ENCODE data around the gene CIAO2B.
"Not testable (repeated sequence)": the region's sequence is repeated elsewhere in the genome, so short reads cannot be mapped to it uniquely, and the experiment has no call there.

CIAO2B gene

GRCh38 chr16:66936889-66937554 lies 2.8 kb upstream of the CIAO2B start:
- TF ChIP-seq FOXK2 (IDR thresholded peaks at IDR 0.05) = no peak
- TF ChIP-seq ELF4 (IDR thresholded peaks at IDR 0.05) = no peak
- no peak for TF ChIP-seq ARNT (IDR thresholded peaks at IDR 0.05)
- no peak for TF ChIP-seq FOXA1 (IDR thresholded peaks at IDR 0.05)
- no peak for TF ChIP-seq L3MBTL2 (conservative IDR thresholded peaks at IDR 0.05)
- TF ChIP-seq SUZ12 (IDR thresholded peaks at IDR 0.05) = no peak
- CTCF ChIA-PET = interaction anchor here (0.7 to 0.9 kb wide), 2 partner anchors 23 to 42 kb away, joined by 3 to 8 read pairs; no protein-coding TSS in a partner anchor
- no peak for DNase-seq (ENCODE audit: extremely low spot score)
- POLR2A ChIA-PET = no interaction called here

DNA sequence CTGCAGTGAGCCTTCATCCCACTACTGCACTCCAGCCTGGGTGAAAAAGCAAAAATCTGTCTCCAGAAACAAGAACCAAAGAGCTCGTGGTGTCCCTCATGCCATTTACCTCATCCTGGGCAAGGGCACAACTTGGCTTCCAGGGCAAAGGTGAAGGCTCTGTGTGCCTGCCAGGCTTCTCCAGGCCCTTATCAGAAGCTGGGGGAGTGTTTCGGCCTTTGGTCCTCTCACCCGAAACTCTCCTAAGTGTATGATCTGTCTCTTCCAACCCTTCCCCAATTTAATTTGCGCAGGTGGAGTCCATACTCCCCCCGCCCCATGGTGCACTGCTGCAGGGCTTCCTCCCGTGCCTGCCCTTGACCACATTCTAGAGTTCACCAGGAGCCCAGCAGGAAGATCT lies 2.3 kb upstream of the CIAO2B start:
- CTCF ChIA-PET = interaction anchor here (0.7 to 0.9 kb wide), 2 partner anchors 24 to 41 kb away, joined by 3 to 8 read pairs; no protein-coding TSS in a partner anchor
- TF ChIP-seq FOXA1 (IDR thresholded peaks at IDR 0.05) = no peak
- TF ChIP-seq FOXM1 (IDR thresholded peaks at IDR 0.05; ENCODE audit: borderline replicate concordance) = no peak
- no peak for TF ChIP-seq SP1 (IDR thresholded peaks at IDR 0.05)
- TF ChIP-seq, protein P1, sequence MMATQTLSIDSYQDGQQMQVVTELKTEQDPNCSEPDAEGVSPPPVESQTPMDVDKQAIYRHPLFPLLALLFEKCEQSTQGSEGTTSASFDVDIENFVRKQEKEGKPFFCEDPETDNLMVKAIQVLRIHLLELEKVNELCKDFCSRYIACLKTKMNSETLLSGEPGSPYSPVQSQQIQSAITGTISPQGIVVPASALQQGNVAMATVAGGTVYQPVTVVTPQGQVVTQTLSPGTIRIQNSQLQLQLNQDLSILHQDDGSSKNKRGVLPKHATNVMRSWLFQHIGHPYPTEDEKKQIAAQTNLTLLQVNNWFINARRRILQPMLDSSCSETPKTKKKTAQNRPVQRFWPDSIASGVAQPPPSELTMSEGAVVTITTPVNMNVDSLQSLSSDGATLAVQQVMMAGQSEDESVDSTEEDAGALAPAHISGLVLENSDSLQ (IDR thresholded peaks at IDR 0.05) = no peak
- TF ChIP-seq BHLHE40 (IDR thresholded peaks at IDR 0.05; ENCODE audit: borderline replicate concordance) = no peak
- TF ChIP-seq NFRKB (IDR thresholded peaks at IDR 0.05) = no peak
- TF ChIP-seq SUZ12 (IDR thresholded peaks at IDR 0.05) = no peak
- TF ChIP-seq HDGF (IDR thresholded peaks at IDR 0.05; ENCODE audit: borderline replicate concordance) = no peak
- no peak for TF ChIP-seq LEF1 (IDR thresholded peaks at IDR 0.05; ENCODE audit: borderline replicate concordance)
- TF ChIP-seq CTBP1 (IDR thresholded peaks at IDR 0.05; ENCODE audit: borderline replicate concordance) = no peak
- TF ChIP-seq ARNT (IDR thresholded peaks at IDR 0.05) = no peak
- TF ChIP-seq TARDBP (IDR thresholded peaks at IDR 0.05) = no peak
- no peak for TF ChIP-seq L3MBTL2 (conservative IDR thresholded peaks at IDR 0.05)
- TF ChIP-seq ZNF384 (IDR thresholded peaks at IDR 0.05) = no peak
- no peak for TF ChIP-seq ELF4 (IDR thresholded peaks at IDR 0.05)

GRCh38 chr16:66935314-66936011 lies 1.3 kb upstream of the CIAO2B start, which contains the start of gene CES2:
CES2 (plus strand) TSS chr16:66935516; CDS start chr16:66935636, 120 bp downstream.
- no peak for TF ChIP-seq SP1 (IDR thresholded peaks at IDR 0.05)
- TF ChIP-seq FOXK2 (IDR thresholded peaks at IDR 0.05) = no peak
- no peak for TF ChIP-seq TARDBP (IDR thresholded peaks at IDR 0.05)
- TF ChIP-seq, protein P1 (IDR thresholded peaks at IDR 0.05) = no peak
- TF ChIP-seq CTBP1 (IDR thresholded peaks at IDR 0.05; ENCODE audit: borderline replicate concordance) = no peak
- TF ChIP-seq ARNT (IDR thresholded peaks at IDR 0.05) = no peak
- TF ChIP-seq L3MBTL2 (conservative IDR thresholded peaks at IDR 0.05) = no peak
- no peak for TF ChIP-seq HDGF (IDR thresholded peaks at IDR 0.05; ENCODE audit: borderline replicate concordance)
- no peak for TF ChIP-seq FOXA1 (IDR thresholded peaks at IDR 0.05)
- TF ChIP-seq SUZ12 (IDR thresholded peaks at IDR 0.05) = no peak
- no peak for TF ChIP-seq ZNF384 (IDR thresholded peaks at IDR 0.05)
- no peak for TF ChIP-seq BHLHE40 (IDR thresholded peaks at IDR 0.05; ENCODE audit: borderline replicate concordance)
- TF ChIP-seq FOXM1 (IDR thresholded peaks at IDR 0.05; ENCODE audit: borderline replicate concordance) = no peak
- TF ChIP-seq LEF1 (IDR thresholded peaks at IDR 0.05; ENCODE audit: borderline replicate concordance) = no peak
- TF ChIP-seq ELF4 (IDR thresholded peaks at IDR 0.05) = no peak
- no peak for TF ChIP-seq NFRKB (IDR thresholded peaks at IDR 0.05)
- no peak for DNase-seq (ENCODE audit: extremely low spot score)
- CTCF ChIA-PET = no interaction called here
- POLR2A ChIA-PET = interaction anchor here (1.7 kb wide), 1 partner anchor 34 kb away, joined by 7 read pairs; no protein-coding TSS in a partner anchor

More for the DNA sequence above, 2.3 kb upstream of the CIAO2B start:
- POLR2A ChIA-PET = no interaction called here
- no peak for DNase-seq (ENCODE audit: extremely low spot score)

DNA sequence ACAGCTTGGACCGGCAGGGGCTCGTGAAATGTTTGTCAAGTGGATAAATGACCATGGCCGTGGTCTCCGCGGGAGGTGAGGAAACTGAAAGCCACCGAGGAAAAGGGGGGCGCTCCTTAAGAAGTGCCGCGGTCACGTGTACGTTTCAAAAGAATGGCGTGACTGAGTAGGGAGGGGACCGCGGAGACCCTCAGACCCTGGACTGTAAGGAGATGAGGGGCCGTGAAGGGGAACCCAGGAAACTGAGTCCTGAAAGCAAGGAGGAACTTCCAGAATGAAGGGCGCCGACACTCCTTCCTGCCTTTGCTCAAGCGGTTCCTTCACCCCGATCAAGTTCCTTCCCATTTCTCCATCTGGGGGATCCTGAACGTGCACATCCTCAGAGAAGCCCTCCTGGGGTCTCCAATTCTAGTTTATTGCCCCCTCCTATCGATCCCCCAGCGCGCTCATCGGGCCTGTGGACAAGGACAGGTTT lies 674 bp upstream of the CIAO2B start:
- CTCF ChIA-PET; DNase-seq (ENCODE audit: extremely low spot score): not testable (repeated sequence)
- POLR2A ChIA-PET = interaction anchor here (0.9 to 1.7 kb wide), 3 partner anchors 33 to 60 kb away, joined by 3 to 7 read pairs (median 3); no protein-coding TSS in a partner anchor

GRCh38 chr16:66933776-66934137 lies 445 bp downstream of the CIAO2B start:
- POLR2A ChIA-PET = interaction anchor here (1.0 to 1.7 kb wide), 6 partner anchors 15 to 235 kb away, joined by 3 to 7 read pairs (median 3); partner anchors contain the start of gene CDH16
- DNase-seq (ENCODE audit: extremely low spot score) = no peak
- CTCF ChIA-PET = interaction anchor here (1.9 kb wide), 1 partner anchor 38 kb away, joined by 7 read pairs; no protein-coding TSS in a partner anchor
- no peak for TF ChIP-seq CTBP1 (IDR thresholded peaks at IDR 0.05; ENCODE audit: borderline replicate concordance)
- TF ChIP-seq TARDBP (IDR thresholded peaks at IDR 0.05) = no peak
- TF ChIP-seq ZNF384 (IDR thresholded peaks at IDR 0.05) = no peak
- no peak for TF ChIP-seq NFRKB (IDR thresholded peaks at IDR 0.05)
- no peak for TF ChIP-seq FOXA1 (IDR thresholded peaks at IDR 0.05)
- TF ChIP-seq FOXK2 (IDR thresholded peaks at IDR 0.05) = no peak
- no peak for TF ChIP-seq L3MBTL2 (conservative IDR thresholded peaks at IDR 0.05)
- no peak for TF ChIP-seq FOXM1 (IDR thresholded peaks at IDR 0.05; ENCODE audit: borderline replicate concordance)
- TF ChIP-seq ARNT (IDR thresholded peaks at IDR 0.05) = no peak
- TF ChIP-seq LEF1 (IDR thresholded peaks at IDR 0.05; ENCODE audit: borderline replicate concordance) = no peak
- TF ChIP-seq, protein P1 (IDR thresholded peaks at IDR 0.05) = no peak
- TF ChIP-seq BHLHE40 (IDR thresholded peaks at IDR 0.05; ENCODE audit: borderline replicate concordance) = no peak
- TF ChIP-seq ELF4 (IDR thresholded peaks at IDR 0.05) = no peak
- no peak for TF ChIP-seq SP1 (IDR thresholded peaks at IDR 0.05)
